ENCODE data around the gene LY6G6F.

- TF ChIP-seq POLR2A (IDR thresholded peaks at IDR 0.05; ENCODE audit: low read length), result no peak
- no peak for TF ChIP-seq GATA1 (IDR thresholded peaks at IDR 0.05; ENCODE audit: low read depth, low read length)
These were observed 7.5 kb downstream of the LY6G6F start for GRCh38 chr6:31713991-31714684.
